HG02610 (cell line): ENCODE measurements around the gene CCDC170.
"Not testable (repeated sequence)": the region's sequence is repeated elsewhere in the genome, so short reads cannot be mapped to it uniquely, and the experiment has no call there.

Experiments used
- ATAC-seq: cut with Tn5 transposase; IDR thresholded peaks from one replicate; pipeline ENCODE4 v1.9.1; 2021; ENCODE audit warnings: mild to moderate bottlenecking, moderate library complexity; ENCODE audit not compliant: unreplicated experiment

Gene CCDC170, protein sequence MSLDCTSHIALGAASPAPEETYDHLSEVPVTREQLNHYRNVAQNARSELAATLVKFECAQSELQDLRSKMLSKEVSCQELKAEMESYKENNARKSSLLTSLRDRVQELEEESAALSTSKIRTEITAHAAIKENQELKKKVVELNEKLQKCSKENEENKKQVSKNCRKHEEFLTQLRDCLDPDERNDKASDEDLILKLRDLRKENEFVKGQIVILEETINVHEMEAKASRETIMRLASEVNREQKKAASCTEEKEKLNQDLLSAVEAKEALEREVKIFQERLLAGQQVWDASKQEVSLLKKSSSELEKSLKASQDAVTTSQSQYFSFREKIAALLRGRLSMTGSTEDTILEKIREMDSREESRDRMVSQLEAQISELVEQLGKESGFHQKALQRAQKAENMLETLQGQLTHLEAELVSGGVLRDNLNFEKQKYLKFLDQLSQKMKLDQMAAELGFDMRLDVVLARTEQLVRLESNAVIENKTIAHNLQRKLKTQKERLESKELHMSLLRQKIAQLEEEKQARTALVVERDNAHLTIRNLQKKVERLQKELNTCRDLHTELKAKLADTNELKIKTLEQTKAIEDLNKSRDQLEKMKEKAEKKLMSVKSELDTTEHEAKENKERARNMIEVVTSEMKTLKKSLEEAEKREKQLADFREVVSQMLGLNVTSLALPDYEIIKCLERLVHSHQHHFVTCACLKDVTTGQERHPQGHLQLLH

DNA sequence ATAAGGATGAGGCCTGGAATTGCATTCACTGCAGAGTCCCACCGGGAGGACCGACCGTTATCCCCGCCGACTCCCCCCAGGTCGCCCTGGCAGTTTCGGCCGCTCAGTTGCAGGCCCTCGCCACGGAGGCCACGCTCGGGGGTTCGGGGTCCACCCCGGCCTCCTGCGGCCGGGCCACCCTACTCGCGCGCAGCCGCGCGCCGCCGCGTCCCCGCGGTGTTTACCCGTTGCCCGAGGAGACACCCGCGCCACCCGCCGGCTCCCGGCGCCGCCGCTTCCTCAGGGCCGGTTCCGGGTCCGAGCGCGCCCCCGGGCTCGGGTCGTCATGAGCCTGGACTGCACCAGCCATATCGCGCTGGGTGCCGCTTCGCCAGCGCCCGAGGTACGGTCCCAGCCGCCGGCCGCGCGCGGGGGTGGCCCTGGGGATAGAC lies at the start of gene CCDC170:
CCDC170 (plus strand) TSS at position 214 of the 431 bp plus-strand sequence; CDS start at position 326, 112 bp downstream.
- ATAC-seq, result no peak

DNA sequence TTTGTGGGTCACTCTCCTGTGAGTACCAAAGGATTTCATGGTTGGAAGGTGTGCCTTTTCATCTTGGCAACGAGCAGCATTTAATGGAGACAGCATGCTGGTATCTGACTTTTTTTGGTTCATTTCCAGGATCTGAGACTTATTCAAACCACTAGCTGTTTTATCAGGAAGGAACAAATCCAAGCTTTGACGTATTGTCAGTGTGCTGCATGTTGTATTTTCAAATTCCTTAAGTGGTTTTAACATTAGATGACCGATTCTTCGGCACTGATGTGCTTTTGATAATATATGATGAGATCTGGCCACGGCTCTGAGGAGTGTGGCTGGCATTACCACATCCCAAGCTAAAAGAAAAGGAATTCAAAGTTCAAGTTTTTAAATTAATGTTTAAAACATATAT lies 48.3 kb upstream of the CCDC170 start:
- ATAC-seq, result no peak

DNA sequence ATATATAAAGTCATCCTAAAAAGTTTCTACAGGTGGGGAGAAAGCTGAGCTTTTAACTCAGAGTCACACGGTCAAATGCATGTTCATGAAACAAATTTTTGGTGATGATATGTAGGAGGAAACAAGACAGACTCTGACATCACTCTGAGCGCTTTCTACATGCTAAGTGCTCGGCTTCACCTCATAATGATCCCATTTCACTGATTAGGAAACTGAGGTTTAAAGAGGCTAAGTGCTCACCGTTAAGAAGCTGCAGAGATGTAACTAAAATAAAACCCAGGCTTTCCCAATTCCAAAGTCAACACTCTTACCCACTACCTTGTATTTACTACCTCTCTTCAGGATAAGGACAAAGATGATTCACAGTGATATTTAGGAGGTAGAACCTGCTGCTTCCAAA lies 46.6 kb upstream of the CCDC170 start:
- ATAC-seq, result no peak

DNA sequence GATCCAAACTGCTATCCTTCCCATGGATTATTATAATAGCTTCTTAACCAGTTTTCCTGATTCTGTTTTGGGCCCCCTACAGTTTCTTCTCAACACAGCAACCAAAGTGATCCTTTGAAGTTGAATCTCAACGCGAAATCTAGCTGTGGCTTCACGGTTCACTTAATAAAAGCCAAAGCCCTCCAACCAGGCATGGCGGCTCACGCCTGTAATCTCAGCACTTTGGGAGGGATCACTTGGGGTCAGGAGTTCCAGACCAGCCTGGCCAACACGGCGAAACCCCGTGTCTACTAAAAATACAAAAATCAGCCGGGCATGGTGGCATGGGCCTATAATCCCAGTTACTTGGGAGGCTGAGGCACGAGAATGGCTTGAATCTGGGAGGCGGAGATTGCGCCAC lies 45.2 kb upstream of the CCDC170 start:
- ATAC-seq, result no peak

DNA sequence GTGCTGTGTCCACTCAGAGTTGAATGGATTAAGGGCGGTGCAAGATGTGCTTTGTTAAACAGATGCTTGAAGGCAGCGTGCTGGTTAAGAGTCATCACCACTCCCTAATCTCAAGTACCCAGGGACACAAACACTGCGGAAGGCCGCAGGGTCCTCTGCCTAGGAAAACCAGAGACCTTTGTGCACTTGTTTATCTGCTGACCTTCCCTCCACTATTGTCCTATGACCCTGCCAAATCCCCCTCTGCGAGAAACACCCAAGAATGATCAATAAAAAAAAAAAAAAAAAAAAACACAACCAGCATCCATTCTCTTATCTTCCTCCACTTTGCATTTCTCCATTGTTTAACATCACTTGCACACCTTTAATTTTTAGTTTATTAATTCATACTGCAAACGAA lies 42.9 kb upstream of the CCDC170 start:
- not testable (repeated sequence) for ATAC-seq

DNA sequence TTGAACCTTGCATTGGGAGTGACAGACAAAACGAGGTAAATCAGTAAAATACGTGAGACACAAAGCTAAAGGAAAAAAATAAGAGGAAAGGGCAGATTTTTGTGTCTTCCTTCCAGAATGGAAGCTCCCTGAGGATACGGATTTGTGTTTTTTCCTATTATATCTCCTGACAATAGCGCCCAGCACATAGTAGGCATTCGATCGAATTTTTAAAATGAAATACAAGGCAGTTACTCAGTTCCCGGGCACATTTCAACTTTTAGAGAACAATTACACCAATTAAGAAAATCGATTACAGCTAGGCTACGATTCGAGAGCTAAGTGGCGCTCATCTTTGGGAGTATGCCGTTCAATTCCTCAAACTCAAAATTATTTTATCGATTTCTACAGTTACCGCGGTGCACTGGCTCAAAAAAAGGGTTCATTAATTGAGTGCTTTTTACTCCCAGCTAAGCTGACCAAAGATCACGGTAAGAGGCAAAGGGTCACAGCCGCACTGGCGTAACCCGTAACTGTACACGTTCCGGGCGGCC lies 42.3 kb upstream of the CCDC170 start:
- ATAC-seq, result no peak

DNA sequence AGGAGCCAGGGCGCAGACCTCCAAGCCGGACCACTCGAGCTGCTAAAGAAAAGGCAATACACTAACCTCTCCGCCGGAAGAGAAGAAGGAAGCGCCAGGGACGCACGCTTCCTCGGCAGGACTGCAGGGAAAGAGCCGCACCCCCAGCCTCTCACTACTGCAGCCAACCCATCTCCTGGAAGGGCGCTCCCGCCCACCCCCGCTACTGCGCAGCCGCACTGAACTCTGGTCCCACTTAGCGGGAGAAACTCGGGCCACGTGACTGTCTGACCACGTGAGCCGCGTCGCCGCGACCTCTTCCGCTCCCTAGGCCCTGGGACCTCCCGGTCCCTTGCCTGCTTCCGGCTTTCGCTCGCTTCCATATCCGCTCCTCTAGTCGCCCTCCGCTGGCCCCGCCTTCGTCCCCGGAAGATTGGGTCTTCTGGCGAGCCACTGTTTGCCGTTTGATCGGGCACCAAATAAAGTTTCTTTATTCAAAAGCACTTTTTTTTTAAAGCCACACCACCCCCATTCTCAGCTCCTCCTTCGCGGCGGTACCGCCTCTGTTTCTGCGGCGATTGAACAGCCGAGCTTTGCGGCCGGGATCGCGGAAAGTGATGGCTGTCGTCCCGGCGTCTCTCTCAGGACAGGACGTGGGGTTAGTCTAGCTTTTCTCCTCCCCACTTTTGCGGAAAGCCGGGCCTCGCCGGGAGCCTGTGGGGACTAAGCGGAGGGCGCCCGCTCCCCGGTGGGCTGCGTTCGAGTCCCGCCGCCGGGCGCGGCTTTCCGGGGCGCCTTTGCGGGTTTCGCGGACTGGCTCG lies 41.7 kb upstream of the CCDC170 start, which contains the start of gene RMND1:
RMND1 (minus strand) TSS at position 177 of the 800 bp plus-strand sequence. CDS start 6,315 bp downstream, outside the sequence.
- peak; percentile 98 for ATAC-seq

DNA sequence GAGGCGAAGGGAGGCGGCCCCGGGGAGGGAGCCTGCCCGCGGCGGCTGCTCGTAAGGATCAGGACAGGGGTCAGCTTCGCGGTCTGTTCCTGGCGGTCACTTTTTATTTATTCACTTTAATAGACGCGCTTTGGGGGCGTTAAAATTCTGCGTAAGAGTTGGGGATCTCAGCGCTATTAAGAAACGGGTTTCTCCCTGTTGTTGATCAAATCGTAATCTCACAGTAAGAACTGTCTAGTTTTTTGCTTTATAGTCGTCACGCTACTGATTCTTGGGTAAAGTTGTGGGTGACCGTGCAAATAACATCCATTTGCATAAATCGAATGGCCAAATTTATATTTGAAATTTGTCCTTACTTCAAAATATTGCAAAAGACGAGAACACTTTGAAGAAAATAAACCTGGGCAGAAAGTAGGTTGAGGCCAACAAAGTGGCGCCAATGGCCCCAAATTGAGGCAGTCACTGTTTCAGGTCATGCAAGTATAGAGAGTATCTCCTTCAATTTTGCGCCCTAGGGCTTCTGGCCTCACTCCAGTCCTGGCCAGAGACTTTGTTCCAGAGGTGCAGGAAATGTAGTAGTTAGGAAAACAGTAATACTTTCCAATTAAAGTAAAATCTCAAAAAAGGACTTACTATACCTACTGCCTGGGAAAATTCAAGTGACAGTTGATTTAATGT lies 40.9 kb upstream of the CCDC170 start:
- no peak for ATAC-seq

DNA sequence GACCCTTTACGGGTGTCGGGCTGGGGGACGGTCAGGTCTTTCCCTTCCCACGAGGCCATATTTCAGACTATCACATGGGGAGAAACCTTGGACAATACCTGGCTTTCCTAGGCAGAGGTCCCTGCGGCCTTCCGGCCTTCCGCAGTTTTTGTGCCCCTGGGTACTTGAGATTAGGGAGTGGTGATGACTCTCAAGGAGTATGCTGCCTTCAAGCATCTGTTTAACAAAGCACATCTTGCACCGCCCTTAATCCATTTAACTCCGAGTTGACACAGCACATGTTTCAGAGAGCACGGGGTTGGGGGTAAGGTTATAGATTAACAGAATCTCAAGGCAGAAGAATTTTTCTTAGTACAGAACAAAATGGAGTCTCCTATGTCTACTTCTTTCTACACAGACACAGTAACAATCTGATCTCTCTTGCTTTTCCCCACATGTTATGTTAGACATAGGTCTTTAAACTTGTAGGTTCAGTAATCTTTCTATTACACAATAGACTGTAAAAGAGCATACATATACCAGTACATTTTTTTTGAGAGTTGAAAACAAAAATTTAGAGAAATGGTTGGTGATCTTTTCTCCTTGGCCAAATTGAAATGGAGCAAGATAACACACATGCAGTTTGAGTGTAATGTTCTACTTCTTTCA lies 37.9 kb upstream of the CCDC170 start:
- not testable (repeated sequence) for ATAC-seq

DNA sequence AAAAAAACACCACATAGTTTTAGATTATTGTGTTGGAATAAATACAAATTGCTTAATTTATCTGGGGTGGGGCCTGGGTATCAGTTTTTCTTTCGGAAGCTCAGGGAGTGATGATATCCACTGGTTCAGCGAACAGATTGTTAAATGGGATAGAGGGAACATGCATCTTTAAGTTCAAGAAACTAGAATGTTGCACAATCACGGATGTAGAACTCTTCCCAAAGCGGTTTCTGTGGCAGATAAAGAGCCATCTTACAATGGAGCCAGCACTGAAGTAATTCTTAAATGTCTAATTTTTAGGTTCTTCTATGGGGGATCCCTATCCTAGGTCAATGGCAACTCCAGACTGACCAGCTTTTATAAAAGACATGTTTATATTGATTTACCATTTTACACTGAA lies 32.1 kb upstream of the CCDC170 start:
- no peak for ATAC-seq

DNA sequence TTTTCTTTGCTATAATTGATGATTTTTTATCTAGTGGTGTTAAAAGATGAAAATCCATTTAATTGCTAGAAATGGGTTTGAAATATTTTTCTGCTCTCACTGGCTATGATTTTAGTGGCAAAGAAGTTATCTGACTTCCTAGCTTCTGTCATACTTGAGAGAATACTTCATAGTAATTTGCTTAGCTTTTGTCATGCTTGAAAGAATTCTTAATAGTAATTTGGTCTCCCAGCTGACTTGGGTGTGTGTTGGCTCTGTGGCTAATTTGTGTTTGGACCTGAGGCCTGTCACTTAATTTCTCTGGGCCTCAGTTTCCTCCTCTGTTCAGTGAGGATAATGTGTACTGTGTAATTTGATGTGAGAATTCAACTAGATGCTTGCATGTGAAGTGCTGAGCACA lies 29.1 kb upstream of the CCDC170 start:
- no peak for ATAC-seq

DNA sequence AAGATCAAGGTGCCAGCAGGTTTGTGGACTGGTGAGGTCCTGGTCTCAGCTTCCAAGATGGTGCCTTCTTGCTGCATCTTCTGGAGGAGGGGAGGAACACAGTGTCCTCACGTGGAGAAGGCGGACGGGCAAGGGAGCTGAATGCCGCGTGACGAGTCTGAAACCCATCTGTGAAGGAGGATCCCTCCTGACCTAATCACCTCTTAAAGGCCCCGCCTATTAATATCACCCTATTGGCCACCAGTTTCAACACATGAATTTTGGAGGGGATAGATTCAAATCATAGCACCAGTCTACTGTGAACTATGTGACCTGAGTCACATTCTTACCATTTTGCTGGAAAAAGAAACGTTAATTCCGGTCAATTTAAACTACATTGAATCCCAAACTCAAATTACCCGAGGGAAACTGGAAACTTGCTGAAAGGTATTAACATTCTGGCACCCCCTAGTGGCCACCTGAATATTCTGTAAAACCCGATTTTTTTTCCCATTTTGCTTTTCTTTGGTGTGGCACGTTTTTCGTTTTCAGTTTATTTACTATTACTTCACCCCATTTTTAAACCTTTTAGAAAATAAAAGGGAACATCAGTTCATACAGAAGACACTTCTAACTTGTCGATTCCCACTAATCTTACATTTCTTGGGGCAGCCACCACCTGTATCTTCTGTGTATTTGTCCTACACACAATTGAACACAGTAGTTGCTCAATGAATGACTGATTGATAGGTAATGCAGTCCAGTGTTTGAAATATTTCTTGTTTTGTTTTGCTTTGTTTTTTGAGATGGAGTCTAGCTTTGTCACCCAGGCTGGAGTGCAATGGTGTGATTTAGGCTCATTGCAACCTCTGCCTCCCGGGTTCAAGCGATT lies 17.9 kb upstream of the CCDC170 start:
- peak; percentile 43 for ATAC-seq

DNA sequence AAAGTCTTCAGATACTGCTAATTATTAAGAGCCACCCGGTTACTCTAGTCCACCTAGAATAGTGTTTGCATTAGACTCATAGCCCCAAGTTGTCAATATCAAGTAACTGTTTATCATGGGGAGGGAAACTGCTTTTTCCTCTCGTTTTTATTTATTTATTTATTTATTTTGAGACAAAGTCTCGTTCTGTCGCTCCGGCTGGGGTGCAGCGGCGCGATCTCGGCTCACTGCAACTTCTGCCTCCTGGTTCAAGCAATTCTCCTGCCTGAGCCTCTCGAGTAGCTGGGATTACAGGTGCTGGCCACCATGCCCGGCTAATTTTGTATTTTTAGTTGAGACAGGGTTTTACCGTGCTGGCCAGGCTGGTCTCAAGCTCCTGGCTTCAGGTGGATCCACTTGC lies 16.1 kb upstream of the CCDC170 start:
- ATAC-seq, result no peak

DNA sequence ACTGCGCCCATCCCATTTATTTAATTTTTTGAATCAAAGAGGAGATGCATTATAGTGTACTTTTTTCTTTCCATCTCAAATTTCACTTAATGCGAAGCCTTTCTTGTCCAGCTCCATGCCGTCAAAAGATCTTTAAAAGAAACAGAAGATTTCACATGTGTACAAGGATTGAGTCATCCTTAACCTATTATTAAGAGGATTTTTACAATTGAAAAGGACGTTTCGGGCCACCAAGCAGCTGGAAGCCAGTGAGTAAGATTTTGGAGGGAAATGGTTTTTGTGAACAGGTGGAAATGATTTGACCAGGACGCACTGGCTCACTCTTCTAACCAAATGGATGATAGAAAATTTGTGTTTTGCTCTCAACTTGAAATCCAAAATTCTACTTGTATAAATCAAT lies 15.1 kb upstream of the CCDC170 start:
- no peak for ATAC-seq

DNA sequence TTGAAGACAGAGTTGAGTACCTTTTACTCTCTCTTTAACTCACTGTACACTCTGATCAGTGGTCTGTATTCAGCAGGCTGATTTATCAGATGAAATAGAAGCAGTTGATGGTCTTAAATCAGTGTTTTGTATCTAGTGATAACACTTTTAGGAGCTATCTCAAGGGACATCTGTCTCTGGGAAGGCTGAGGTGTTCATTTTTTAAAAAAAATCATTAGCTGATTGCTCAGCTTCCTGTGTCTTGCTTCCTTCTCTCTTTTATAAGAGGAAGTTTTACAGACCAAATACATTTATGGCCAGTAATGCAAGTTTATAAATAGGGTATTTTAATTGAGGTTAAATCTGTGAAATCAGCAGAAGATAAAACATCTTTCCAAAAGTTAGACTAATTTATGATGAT lies 12.0 kb upstream of the CCDC170 start:
- ATAC-seq, result no peak

DNA sequence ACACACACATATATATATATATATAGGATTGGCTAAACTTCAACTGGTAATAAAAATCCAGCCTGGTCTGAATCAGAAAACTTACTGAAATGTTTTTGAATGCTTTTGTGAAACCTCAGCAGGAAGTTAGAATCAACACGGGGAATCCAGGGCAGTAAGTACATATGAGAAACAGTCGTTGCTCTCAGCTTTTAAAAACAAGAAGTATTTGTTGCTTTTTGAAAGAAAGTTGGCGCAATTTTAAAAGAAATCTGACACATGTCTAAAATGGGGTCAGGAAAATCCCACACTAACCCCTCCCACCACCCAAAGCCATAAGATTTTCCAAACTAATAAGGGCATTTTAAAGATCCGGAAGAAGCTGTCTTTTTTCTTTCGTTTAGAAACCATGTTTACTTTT lies 11.5 kb upstream of the CCDC170 start:
- peak; percentile 40 for ATAC-seq

DNA sequence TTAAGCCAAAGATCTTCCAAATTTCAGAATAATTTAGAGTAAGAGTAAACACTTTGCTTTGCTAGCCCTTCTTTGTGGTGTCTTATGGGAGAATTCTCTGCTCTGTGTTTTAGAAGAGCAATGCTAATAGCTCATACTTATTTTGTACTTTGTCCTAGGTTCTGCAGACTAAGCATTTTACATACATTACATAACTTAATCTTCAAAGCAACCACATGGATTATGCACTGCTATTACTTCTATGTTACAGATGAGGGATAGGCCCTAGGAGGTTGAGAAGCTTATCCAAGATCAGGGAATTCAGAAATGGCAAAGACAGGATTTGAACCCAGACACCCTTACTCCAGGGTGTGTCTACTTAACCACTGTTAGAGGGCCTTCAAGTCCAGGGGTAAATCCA lies 9.8 kb upstream of the CCDC170 start:
- ATAC-seq, result no peak

DNA sequence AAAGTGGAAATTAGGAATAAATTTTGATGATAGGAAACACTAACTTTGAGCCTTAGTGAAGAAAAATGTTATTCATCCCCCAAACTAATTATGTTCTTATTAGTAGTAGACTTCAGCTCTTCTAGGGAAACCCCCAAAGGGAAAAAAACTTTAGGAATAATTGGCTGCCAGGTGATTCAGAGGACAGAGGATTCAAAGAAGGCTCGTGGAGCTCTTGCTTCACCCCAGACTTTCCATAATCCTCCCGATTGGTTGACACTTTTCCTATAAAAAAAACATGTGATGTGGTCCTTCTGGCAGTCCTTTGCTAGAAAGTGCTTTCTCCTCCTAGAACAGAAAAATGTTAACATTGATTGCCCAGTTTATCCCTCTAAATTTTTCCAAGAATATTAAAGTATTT lies 5.6 kb upstream of the CCDC170 start:
- no peak for ATAC-seq

DNA sequence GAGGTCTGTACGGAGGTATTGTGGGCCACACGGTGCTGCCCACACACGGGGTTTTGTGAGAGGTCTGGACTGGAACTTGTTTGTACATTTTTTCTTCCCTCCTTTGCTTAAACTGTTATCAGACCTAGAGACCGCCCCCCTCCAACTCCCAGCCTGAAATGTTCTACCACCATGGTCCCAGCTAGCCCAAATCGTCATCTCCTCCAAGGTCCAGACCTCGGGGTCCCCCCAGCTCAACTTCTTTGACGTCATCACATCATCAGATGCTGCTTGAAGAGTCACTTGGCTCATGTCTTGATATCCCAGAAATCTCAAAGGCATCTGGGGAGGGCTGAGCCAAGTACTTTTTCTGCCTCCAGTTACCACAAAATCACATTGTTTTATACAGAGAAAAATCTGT lies 2.8 kb upstream of the CCDC170 start:
- no peak for ATAC-seq
